ENCODE results near the gene DDX25. TPM values are rescaled to one million over a fixed set of nuclear protein-coding genes. Genes with fewer than 3 reads are reported as not detected.

Gene DDX25
- total RNA-seq, 2 experiments from 2014 or later: not detected

DNA sequence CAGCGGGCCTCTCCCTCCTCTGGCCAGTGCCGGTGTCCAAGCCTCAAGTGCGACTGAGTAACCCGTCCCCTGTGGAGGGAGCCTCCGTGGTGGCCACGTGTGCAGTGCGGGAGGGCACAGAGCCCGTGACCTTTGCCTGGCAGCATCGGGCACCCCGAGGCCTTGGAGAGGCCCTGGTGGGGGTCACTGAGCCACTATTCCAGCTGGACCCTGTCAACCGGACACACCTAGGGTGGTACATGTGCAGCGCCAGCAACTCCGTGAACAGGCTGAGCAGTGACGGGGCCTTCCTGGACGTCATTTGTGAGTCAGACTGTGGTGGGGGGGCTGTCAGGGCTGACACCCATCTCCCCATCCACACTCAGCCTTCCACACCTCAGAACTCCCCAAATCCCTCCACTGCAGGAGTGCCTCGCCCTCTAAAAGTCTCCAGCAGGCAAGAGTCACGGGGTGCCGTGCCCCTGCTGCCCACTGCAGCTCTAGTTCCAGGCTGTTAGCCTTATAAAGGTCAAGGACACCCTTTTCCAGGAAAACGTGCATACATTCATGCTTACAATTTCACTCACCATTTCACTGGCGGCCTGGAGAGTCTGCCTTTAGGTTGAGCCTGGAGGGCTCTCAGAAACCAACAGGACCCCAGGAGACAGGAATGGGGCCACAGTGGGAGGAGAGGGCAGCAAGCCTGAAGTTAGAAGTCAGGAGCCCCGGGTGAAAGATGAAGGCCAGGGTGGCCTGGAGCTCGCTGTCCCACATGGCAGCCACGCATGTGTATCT, 44.2 kb downstream of the DDX25 start:
- no peaks in the 10 kb centered on the region for H3K9me3 Mint-ChIP-seq
- CTCF ChIA-PET: no interaction called here

GRCh38 chr11:125949271-125950177, 45.2 kb downstream of the DDX25 start:
- H3K4me3 Mint-ChIP-seq: no peak overlapping the region
- intact Hi-C loops (cut with micrococcal nuclease): no loop called here

More for the DNA sequence above, 44.2 kb downstream of the DDX25 start:
- DNase-seq: no peak
- H3K27me3 Mint-ChIP-seq (ENCODE audit: low read depth): peaks cover 4% of the 10 kb centered on the region
- H3K36me3 Mint-ChIP-seq (ENCODE audit: low read depth): no peaks in the 10 kb centered on the region
- H3K4me1 Mint-ChIP-seq (ENCODE audit: low read depth): no peaks in the 10 kb centered on the region
- no peak overlapping the region for H3K27ac Mint-ChIP-seq
- intact Hi-C loops (cut with micrococcal nuclease): no loop called here
- no peak overlapping the region for H3K4me3 Mint-ChIP-seq

DNA sequence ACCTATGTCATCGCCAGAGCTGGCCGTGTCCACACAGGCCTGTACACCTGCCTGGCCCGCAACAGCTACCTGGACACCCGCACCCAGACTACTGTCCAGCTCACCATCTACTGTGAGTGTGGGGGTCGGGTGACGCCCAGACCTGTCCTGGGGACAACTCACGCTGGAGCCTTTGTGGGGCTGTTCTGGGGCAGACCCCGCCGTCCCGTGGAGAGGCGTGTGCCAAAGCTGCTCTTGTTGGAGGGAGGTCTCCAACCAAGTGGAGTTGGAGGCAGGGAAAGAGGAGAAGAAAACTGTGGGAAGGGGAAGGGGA, 45.8 kb downstream of the DDX25 start:
- H3K9me3 Mint-ChIP-seq: no peaks in the 10 kb centered on the region
- no peak overlapping the region for H3K27ac Mint-ChIP-seq
- CTCF ChIA-PET: no interaction called here

More at GRCh38 chr11:125949271-125950177, 45.2 kb downstream of the DDX25 start:
- peaks cover 4% of the 10 kb centered on the region for H3K27me3 Mint-ChIP-seq (ENCODE audit: low read depth)
- CTCF ChIA-PET: no interaction called here
- H3K4me1 Mint-ChIP-seq (ENCODE audit: low read depth): no peaks in the 10 kb centered on the region
- H3K36me3 Mint-ChIP-seq (ENCODE audit: low read depth): no peaks in the 10 kb centered on the region
- no peaks in the 10 kb centered on the region for H3K9me3 Mint-ChIP-seq
- no peak for DNase-seq
- no peak overlapping the region for H3K27ac Mint-ChIP-seq

DNA sequence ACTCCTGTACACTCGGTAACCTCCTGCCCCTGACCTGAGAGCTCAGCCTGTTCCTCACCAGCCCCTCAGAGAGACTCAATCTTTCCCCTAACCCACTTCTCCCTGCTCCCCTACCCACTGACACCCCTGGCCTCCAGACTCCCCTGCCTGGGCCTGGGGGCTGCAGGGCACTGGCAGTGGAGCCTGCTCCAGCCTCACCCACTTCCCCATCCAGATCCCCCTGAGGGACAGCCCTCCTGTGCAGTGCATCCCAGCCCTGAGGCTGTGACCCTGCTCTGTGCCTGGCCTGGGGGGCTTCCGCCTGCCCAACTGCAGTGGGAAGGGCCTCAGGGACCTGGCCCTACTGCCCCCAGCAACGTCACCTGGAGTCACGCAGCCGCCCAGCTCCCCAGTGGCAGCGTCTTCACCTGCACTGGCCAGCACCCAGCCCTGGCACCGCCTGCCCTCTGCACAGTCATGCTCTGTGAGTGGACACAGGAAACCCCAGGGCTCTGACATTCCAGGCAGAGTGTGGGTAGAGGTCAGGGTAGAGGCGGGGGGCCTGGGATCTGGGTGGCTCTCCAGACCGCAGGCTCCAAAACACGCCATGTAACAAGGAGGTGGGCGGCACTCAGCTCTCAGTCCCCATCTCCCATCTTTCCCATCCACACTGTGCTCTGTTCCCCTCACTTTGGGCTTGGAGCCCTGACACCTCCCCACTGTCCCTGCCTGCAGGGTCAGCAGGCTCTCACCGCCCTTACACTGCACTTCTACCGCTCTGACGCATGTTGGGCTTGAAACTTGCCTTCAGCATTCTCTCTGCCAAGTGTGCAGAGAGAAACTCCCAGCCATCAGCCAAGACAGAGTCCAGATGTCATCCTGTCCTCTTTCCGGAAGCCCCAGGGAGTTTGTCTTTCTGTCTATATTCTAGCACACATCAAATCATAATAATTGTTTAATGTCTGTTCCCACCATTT, 46.7 kb downstream of the DDX25 start:
- Mint-ChIP-seq H3K9me3 (no peaks in the 10 kb centered on the region), H3K27ac (no peak overlapping the region), H3K4me3 (no peak overlapping the region), H3K27me3 (ENCODE audit: low read depth) (peaks cover 4% of the 10 kb centered on the region), H3K36me3 (ENCODE audit: low read depth) (no peaks in the 10 kb centered on the region), H3K4me1 (ENCODE audit: low read depth) (no peaks in the 10 kb centered on the region)
- intact Hi-C loops (cut with micrococcal nuclease): no loop called here
- CTCF ChIA-PET: no interaction called here
- DNase-seq: no peak

More for the DNA sequence above, 45.8 kb downstream of the DDX25 start:
- Mint-ChIP-seq H3K36me3 (ENCODE audit: low read depth) (no peaks in the 10 kb centered on the region), H3K27me3 (ENCODE audit: low read depth) (peaks cover 4% of the 10 kb centered on the region), H3K4me1 (ENCODE audit: low read depth) (no peaks in the 10 kb centered on the region), H3K4me3 (no peak overlapping the region)
- DNase-seq: no peak
- intact Hi-C loops (cut with micrococcal nuclease): no loop called here

GRCh38 chr11:125951731-125952130, 47.4 kb downstream of the DDX25 start:
- Mint-ChIP-seq H3K9me3 (no peaks in the 10 kb centered on the region), H3K27ac (no peak overlapping the region), H3K36me3 (ENCODE audit: low read depth) (no peaks in the 10 kb centered on the region), H3K27me3 (ENCODE audit: low read depth) (peaks cover 4% of the 10 kb centered on the region), H3K4me1 (ENCODE audit: low read depth) (no peaks in the 10 kb centered on the region), H3K4me3 (no peak overlapping the region)
- CTCF ChIA-PET: interaction anchor here (1.0 kb wide), 1 partner anchor 9 kb away, joined by 6 read pairs; no protein-coding TSS in a partner anchor
- DNase-seq: no peak
- intact Hi-C loops (cut with micrococcal nuclease): no loop called here

DNA sequence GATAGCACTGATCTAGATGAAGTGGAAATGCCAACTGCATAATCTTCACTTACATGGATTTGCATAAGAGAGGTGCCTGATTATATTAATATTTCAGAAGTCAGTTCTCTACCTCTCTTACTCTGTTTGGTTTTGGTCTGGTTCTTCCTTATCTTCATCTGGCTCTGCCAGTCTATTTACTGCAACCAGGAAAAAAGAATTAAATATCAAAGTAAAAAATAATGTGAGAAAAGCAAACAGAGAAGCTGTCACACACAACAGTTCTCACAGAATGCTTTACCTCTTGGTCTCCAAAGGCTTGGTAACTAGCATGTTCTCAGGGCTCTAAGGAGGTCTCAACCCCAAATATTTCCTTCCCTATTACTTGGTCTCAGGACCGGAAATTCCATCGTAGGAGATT, 48.3 kb downstream of the DDX25 start:
- Mint-ChIP-seq H3K27me3 (ENCODE audit: low read depth) (peaks cover 4% of the 10 kb centered on the region), H3K9me3 (no peaks in the 10 kb centered on the region), H3K4me3 (no peak overlapping the region), H3K36me3 (ENCODE audit: low read depth) (no peaks in the 10 kb centered on the region), H3K4me1 (ENCODE audit: low read depth) (no peaks in the 10 kb centered on the region), H3K27ac (no peak overlapping the region)
- intact Hi-C loops (cut with micrococcal nuclease): no loop called here
- CTCF ChIA-PET: interaction anchor here (1.0 kb wide), 1 partner anchor 10 kb away, joined by 6 read pairs; no protein-coding TSS in a partner anchor
- DNase-seq: no peak

DNA sequence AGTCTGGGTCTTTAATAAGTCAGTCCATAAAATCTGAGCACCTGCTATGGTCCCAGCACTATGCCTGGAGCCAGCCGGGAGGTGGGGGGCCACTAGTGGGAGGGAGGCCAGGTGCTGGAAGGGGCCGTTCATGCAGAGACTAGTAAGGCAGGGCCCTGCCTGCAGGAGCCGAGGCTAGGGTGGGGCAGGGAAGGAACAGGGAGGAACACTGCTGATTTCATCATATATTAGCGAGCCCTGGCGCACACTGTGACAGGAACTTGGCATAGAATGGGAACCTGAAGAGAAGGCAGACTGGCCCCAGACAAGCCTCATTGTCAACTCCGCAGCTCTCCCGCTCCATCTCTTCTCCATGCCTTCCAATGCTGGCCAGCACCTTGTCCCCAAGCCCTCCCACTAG, 48.7 kb downstream of the DDX25 start:
- no peak overlapping the region for H3K27ac Mint-ChIP-seq
- no peaks in the 10 kb centered on the region for H3K36me3 Mint-ChIP-seq (ENCODE audit: low read depth)
- no peak for DNase-seq
- CTCF ChIA-PET: no interaction called here
- peaks cover 4% of the 10 kb centered on the region for H3K27me3 Mint-ChIP-seq (ENCODE audit: low read depth)
- no peak overlapping the region for H3K4me3 Mint-ChIP-seq
- H3K4me1 Mint-ChIP-seq (ENCODE audit: low read depth): no peaks in the 10 kb centered on the region
- no peaks in the 10 kb centered on the region for H3K9me3 Mint-ChIP-seq
- intact Hi-C loops (cut with micrococcal nuclease): no loop called here

DNA sequence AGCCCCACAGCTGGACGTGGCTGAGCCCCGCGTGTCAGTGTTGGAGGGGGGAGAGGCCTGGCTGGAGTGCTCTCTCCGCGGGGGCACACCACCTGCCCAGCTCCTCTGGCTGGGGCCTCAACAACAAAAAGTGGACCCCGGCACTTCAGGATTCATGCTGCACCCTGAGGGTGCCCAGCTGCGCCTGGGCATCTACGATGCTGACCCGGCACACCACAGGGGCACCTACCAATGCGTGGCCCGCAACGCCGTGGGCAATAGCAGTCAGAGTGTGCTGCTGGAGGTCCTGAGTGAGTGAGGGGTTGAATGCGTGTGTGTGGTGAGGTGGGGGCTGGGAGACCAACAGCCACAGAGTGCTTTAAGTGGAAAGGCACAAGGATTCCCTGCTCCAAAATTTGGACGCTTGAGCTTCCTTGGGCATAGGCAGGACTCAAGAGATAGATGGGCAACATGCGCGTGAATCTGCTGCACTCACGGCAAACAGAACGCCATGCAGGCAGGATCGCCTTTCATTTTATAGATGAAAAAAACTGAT, 49.2 kb downstream of the DDX25 start:
- DNase-seq: no peak
- Mint-ChIP-seq H3K27ac (no peak overlapping the region), H3K9me3 (no peaks in the 10 kb centered on the region), H3K4me1 (ENCODE audit: low read depth) (no peaks in the 10 kb centered on the region), H3K36me3 (ENCODE audit: low read depth) (no peaks in the 10 kb centered on the region), H3K27me3 (ENCODE audit: low read depth) (peaks cover 4% of the 10 kb centered on the region), H3K4me3 (no peak overlapping the region)
- CTCF ChIA-PET: no interaction called here
- intact Hi-C loops (cut with micrococcal nuclease): no loop called here

GRCh38 chr11:125954123-125954944, 50.0 kb downstream of the DDX25 start:
- intact Hi-C loops (cut with micrococcal nuclease): no loop called here
- CTCF ChIA-PET: no interaction called here
- H3K36me3 Mint-ChIP-seq (ENCODE audit: low read depth): no peaks in the 10 kb centered on the region
- H3K4me3 Mint-ChIP-seq: no peak overlapping the region
- H3K27ac Mint-ChIP-seq: no peak overlapping the region
- no peak for DNase-seq
- peaks cover 4% of the 10 kb centered on the region for H3K27me3 Mint-ChIP-seq (ENCODE audit: low read depth)
- no peaks in the 10 kb centered on the region for H3K4me1 Mint-ChIP-seq (ENCODE audit: low read depth)
- H3K9me3 Mint-ChIP-seq: no peaks in the 10 kb centered on the region

DNA sequence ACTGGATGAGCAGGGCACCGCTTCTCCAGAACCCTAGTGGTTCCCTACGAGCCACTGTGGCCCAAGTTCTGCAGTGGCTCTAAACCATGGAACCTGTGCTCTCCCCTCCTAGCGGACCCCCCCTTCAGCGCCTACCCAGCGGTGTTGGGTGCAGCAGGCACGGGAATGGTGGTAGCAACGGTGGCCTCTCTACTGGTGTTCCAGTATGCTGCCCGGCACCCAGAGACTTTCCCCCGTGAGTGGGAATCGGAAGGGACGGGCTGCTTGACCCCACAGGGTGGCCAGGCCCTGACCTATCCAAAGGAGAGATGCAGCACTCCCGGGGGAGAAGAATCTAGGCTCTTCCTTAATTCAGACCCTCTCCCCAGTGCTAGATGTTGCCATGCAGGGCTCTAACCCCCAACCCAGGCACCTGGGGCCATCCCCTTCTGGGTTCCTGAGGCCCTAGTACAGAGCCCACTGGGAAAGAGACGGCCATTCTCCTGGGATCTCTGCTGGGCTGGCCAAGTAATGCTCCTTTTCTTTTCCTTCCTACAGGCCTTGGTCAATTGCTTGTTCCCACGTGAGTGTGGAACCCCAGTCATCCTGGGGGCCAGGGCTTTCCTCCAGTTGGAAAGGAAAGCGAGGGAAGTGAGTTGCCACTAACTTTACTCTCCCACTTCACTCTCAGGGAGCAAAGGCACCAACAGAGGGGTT, 50.8 kb downstream of the DDX25 start:
- intact Hi-C loops (cut with micrococcal nuclease): no loop called here
- no peak for DNase-seq
- CTCF ChIA-PET: no interaction called here
- no peaks in the 10 kb centered on the region for H3K4me1 Mint-ChIP-seq (ENCODE audit: low read depth)
- no peaks in the 10 kb centered on the region for H3K36me3 Mint-ChIP-seq (ENCODE audit: low read depth)
- no peak overlapping the region for H3K27ac Mint-ChIP-seq
- peaks cover 4% of the 10 kb centered on the region for H3K27me3 Mint-ChIP-seq (ENCODE audit: low read depth)
- no peaks in the 10 kb centered on the region for H3K9me3 Mint-ChIP-seq
- no peak overlapping the region for H3K4me3 Mint-ChIP-seq

DNA sequence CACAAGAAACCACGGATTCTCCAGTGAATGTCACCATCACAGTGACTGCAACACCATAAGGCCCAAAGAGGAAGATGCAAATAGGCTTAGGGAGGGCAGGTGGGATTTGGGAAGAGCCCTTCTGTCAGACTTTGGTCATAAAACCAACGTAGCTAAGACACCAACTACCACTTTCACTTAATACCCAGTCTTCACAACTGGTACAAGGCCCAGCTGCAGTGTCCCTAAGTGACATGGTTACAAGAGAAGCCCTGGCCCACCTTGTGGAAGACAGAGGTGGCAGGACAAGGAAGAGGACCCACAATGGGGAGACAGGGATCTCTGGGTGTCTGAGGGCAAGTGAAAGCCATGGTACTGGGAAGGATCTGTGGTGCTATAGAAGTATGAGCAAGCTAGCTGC, 51.5 kb downstream of the DDX25 start:
- Mint-ChIP-seq H3K27ac (no peak overlapping the region), H3K9me3 (no peaks in the 10 kb centered on the region), H3K27me3 (ENCODE audit: low read depth) (peaks cover 4% of the 10 kb centered on the region), H3K4me3 (no peak overlapping the region), H3K4me1 (ENCODE audit: low read depth) (no peaks in the 10 kb centered on the region), H3K36me3 (ENCODE audit: low read depth) (no peaks in the 10 kb centered on the region)
- CTCF ChIA-PET: interaction anchor here (1.4 kb wide), 1 partner anchor 12 kb away, joined by 3 read pairs; no protein-coding TSS in a partner anchor
- intact Hi-C loops (cut with micrococcal nuclease): no loop called here
- DNase-seq: no peak
